ENCODE results near the gene TRIO. TPM values are rescaled to one million over a fixed set of nuclear protein-coding genes. Genes with fewer than 3 reads are reported as not detected.

TRIO gene
- total and polyA plus RNA-seq, 4 donors: 23.8 to 243 (median 110) TPM

DNA sequence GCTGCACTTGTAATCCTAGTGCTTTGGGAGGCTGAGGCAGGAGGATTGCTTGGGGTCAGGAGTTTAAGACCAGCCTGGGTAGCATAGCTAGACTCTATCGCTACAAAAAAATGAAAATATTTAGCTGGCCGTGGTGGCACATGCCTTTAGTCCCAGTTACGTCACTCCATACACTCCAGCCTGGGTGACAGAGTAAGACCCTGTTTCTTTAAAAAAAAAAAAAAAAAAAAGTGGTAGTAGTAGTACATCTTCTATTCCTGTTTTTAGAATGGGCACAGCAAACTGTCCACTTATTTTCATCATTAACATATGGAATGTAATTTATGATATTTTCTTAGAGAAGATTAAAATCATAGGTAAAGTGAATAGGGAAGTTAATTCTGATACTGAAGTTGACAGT, 48.2 kb downstream of the TRIO start:
- no peak overlapping the region for H3K9ac ChIP-seq (ENCODE audit: insufficient read depth in 1 of 2, low read length in 2 of 2)

DNA sequence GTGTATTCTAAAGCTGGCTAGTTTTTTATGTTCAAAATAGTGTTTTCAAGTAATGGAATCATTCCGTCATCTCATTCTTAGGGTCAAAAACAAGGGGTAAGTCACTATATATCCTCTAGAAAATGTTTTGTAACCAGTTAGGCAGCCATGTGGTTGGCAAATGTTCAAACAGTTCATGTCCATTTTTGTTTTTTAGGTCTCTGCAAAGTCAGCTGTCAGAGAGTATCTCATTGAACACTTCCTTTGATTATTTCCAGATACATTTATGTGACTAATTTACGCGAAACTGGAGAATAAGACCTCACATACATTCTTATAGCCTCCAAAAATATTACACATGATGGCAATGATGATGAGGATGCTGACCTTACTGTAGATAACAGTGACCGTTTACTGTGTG, 50.4 kb downstream of the TRIO start:
- H3K9me3 ChIP-seq (ENCODE audit: control insufficient read depth in 4 of 4, insufficient read depth in 3 of 4, low read length in 3 of 4): no peaks in the 10 kb centered on the region
- no peak overlapping the region for H3K4me3 ChIP-seq
- H3K27me3 ChIP-seq (ENCODE audit: control insufficient read depth in 3 of 3, insufficient read depth in 3 of 3, low read length in 2 of 3): no peaks in the 10 kb centered on the region
- peaks cover 0 to 2% (median 0%) of the 10 kb centered on the region in 4 donors for H3K36me3 ChIP-seq (ENCODE audit: control insufficient read depth in 4 of 4, insufficient read depth in 4 of 4, low read length in 4 of 4)
- DNase-seq (no peak), ATAC-seq (ENCODE audit: insufficient read depth, low FRiP score) (no peak)
- peaks cover 4 to 26% (median 8%) of the 10 kb centered on the region in 5 donors for H3K4me1 ChIP-seq (ENCODE audit: control insufficient read depth in 5 of 5, insufficient read depth in 5 of 5, low read length in 5 of 5)
- TF ChIP-seq, protein P1, sequence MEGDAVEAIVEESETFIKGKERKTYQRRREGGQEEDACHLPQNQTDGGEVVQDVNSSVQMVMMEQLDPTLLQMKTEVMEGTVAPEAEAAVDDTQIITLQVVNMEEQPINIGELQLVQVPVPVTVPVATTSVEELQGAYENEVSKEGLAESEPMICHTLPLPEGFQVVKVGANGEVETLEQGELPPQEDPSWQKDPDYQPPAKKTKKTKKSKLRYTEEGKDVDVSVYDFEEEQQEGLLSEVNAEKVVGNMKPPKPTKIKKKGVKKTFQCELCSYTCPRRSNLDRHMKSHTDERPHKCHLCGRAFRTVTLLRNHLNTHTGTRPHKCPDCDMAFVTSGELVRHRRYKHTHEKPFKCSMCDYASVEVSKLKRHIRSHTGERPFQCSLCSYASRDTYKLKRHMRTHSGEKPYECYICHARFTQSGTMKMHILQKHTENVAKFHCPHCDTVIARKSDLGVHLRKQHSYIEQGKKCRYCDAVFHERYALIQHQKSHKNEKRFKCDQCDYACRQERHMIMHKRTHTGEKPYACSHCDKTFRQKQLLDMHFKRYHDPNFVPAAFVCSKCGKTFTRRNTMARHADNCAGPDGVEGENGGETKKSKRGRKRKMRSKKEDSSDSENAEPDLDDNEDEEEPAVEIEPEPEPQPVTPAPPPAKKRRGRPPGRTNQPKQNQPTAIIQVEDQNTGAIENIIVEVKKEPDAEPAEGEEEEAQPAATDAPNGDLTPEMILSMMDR (IDR thresholded peaks at IDR 0.05; ENCODE audit: control extremely low read depth, extremely low read depth): no peak
- H3K9ac ChIP-seq (ENCODE audit: insufficient read depth in 1 of 2, low read length in 2 of 2): no peak overlapping the region
- 74 to 87% methylated on average over 4 of the region's 4 CpGs for WGBS, 2 donors
- no peak overlapping the region for H3K27ac ChIP-seq (ENCODE audit: low read depth in 1 of 2, low read length in 1 of 2)

More for the DNA sequence above, 48.2 kb downstream of the TRIO start:
- no peaks in the 10 kb centered on the region for H3K9me3 ChIP-seq (ENCODE audit: control insufficient read depth in 4 of 4, insufficient read depth in 3 of 4, low read length in 3 of 4)
- H3K27me3 ChIP-seq (ENCODE audit: control insufficient read depth in 3 of 3, insufficient read depth in 3 of 3, low read length in 2 of 3): no peaks in the 10 kb centered on the region
- ATAC-seq (ENCODE audit: insufficient read depth, low FRiP score) (no peak), DNase-seq (no peak)
- H3K27ac ChIP-seq (ENCODE audit: low read depth in 1 of 2, low read length in 1 of 2): peak overlapping the region in 1 of 2 donors; percentile 91
- 58 to 74% methylated on average over 3 of the region's 3 CpGs for WGBS, 2 donors
- peaks cover 0 to 35% (median 6%) of the 10 kb centered on the region in 5 donors for H3K4me1 ChIP-seq (ENCODE audit: control insufficient read depth in 5 of 5, insufficient read depth in 5 of 5, low read length in 5 of 5)
- peaks cover 0 to 2% (median 0%) of the 10 kb centered on the region in 4 donors for H3K36me3 ChIP-seq (ENCODE audit: control insufficient read depth in 4 of 4, insufficient read depth in 4 of 4, low read length in 4 of 4)
- TF ChIP-seq, protein P1 (IDR thresholded peaks at IDR 0.05; ENCODE audit: control extremely low read depth, extremely low read depth): no peak
- no peak overlapping the region for H3K4me3 ChIP-seq

DNA sequence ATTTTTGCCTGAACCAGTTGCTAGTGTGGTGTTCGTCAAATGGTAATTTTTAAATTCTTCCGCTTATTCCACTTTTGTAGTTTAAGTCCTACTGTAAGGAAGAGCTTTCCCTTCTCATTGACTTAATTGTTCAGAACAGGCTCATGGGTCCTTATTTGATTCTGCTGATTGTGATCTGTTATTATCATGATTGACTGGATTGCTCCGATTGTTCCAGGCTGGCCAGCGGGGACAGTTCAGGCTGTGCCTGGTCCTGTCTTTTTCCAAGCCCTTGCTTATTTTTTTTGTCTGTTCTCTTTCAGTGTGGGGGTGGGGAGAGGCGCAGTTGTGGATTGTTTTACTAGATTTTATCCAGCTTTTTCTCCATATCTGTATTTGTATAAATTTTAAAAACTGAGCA, 52.4 kb downstream of the TRIO start:
- WGBS, 2 donors: 94% methylated on average over 5 of the region's 5 CpGs
- DNase-seq: no peak
- TF ChIP-seq, protein P1 (IDR thresholded peaks at IDR 0.05; ENCODE audit: control extremely low read depth, extremely low read depth): no peak
- Histone ChIP-seq H3K4me3 (no peak overlapping the region), H3K27ac (ENCODE audit: low read depth in 1 of 2, low read length in 1 of 2) (no peak overlapping the region), H3K36me3 (ENCODE audit: control insufficient read depth in 4 of 4, insufficient read depth in 4 of 4, low read length in 4 of 4) (peaks cover 0 to 2% (median 0%) of the 10 kb centered on the region in 4 donors), H3K27me3 (ENCODE audit: control insufficient read depth in 3 of 3, insufficient read depth in 3 of 3, low read length in 2 of 3) (no peaks in the 10 kb centered on the region), H3K9ac (ENCODE audit: insufficient read depth in 1 of 2, low read length in 2 of 2) (no peak overlapping the region), H3K4me1 (ENCODE audit: control insufficient read depth in 5 of 5, insufficient read depth in 5 of 5, low read length in 5 of 5) (peaks cover 4 to 21% (median 8%) of the 10 kb centered on the region in 5 donors), H3K9me3 (ENCODE audit: control insufficient read depth in 4 of 4, insufficient read depth in 3 of 4, low read length in 3 of 4) (no peaks in the 10 kb centered on the region)
- no peak for ATAC-seq (ENCODE audit: insufficient read depth, low FRiP score)

DNA sequence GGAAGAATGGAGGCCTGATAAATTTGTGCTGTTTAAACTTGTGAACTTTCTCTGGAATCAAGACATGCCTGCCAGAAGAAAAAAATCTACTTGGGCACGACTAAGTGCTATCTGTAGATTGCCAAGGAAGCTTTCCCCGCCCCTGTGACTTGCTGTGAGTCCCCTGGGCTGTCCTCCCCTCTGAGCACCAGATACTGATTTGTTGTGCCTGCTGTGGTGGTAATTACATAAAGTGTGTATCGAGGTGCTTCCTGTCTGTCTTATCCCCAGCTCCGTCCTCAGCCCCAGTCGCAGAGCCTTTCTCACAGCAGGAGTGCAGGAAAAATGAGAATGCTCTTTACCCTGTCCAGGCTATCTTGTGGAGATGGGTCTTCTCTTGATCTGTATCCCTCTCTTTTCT, 53.9 kb downstream of the TRIO start:
- Histone ChIP-seq H3K9ac (ENCODE audit: insufficient read depth in 1 of 2, low read length in 2 of 2) (no peak overlapping the region), H3K9me3 (ENCODE audit: control insufficient read depth in 4 of 4, insufficient read depth in 3 of 4, low read length in 3 of 4) (no peaks in the 10 kb centered on the region), H3K4me3 (no peak overlapping the region), H3K36me3 (ENCODE audit: control insufficient read depth in 4 of 4, insufficient read depth in 4 of 4, low read length in 4 of 4) (peaks cover 0 to 2% (median 0%) of the 10 kb centered on the region in 4 donors), H3K27me3 (ENCODE audit: control insufficient read depth in 3 of 3, insufficient read depth in 3 of 3, low read length in 2 of 3) (no peaks in the 10 kb centered on the region), H3K27ac (ENCODE audit: low read depth in 1 of 2, low read length in 1 of 2) (no peak overlapping the region), H3K4me1 (ENCODE audit: control insufficient read depth in 5 of 5, insufficient read depth in 5 of 5, low read length in 5 of 5) (peaks cover 4 to 18% (median 8%) of the 10 kb centered on the region in 5 donors)
- 75 to 76% methylated on average over 5 of the region's 5 CpGs for WGBS, 2 donors
- ATAC-seq (ENCODE audit: insufficient read depth, low FRiP score): no peak
- TF ChIP-seq, protein P1 (IDR thresholded peaks at IDR 0.05; ENCODE audit: control extremely low read depth, extremely low read depth): no peak
- DNase-seq: no peak

All from lung (tissue), 12 donors.